ENCODE data around the gene ITIH4. TPM values are rescaled to one million over a fixed set of nuclear protein-coding genes. Genes with fewer than 3 reads are reported as not detected.

Gene ITIH4
- total RNA-seq, 1 experiment from 2014 or later, result 1.7 TPM

DNA sequence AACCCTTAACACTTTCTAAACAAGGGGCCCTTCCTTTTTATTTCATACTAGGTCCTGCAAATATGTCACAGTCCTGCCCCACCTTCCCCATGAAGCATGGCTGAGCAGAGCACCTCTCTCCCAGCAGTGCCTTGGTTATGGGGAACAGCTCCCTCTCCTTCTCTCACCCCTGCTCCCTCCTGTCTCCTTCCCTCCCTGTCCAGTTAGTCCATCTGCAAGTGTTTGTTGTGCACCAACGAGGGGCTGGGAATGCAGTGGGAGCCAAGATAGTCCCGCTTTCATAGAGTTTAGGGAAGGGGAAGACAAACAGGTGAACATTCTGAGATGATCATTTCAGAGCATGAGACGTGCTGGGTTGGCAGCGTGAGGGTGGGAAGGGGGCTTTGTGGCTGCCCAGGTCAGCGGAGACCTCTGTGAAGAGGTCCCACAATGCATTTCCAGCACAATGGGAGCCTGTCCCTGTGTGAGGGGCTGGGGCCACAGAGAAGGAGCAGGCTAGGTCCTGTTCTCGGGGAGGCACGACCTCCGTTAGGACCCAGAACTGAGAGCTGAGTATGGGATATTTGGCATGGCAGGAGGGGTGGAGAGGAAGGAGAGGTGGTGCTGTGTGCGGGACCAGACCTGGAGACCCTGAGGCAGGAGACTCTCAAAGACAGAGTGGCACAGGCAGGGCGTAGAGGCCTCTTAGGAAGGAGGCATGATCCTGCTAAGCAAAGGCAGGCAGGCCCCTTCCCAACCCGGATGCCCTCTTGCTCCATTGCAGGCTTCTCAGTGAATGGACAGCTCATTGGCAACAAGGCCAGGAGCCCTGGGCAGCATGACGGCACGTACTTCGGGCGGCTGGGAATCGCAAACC is 41.4 kb downstream of the ITIH4 start:
- no peak overlapping the region for H3K4me3 ChIP-seq (ENCODE audit: low read depth, low read length, poor library complexity, severe bottlenecking)
- no peaks in the 10 kb centered on the region for H3K36me3 ChIP-seq (ENCODE audit: insufficient read depth, low read length, poor library complexity, severe bottlenecking)
- H3K27ac ChIP-seq (ENCODE audit: low read depth, low read length, poor library complexity, severe bottlenecking), result no peak overlapping the region
- BruUV-seq (replicated peaks), result no TSS peak
- no peak for DNase-seq (ENCODE audit: low spot score)
- H3K9me3 ChIP-seq (ENCODE audit: low read depth, low read length, poor library complexity, severe bottlenecking), result no peaks in the 10 kb centered on the region
- CTCF ChIA-PET, result no interaction called here
- intact Hi-C loops (cut with micrococcal nuclease; ENCODE audit: unreplicated experiment), result no loop called here
- H3K27me3 ChIP-seq (replicated peaks; ENCODE audit: insufficient read depth, low read depth, low read length, poor library complexity), result no peaks in the 10 kb centered on the region
- POLR2A ChIA-PET (ENCODE audit: low non-redundant PET), result no interaction called here
- H3K4me1 ChIP-seq (ENCODE audit: insufficient read depth, low read length, poor library complexity, severe bottlenecking), result no peaks in the 10 kb centered on the region
- no peak for TF ChIP-seq EZH2 (IDR thresholded peaks at IDR 0.05; ENCODE audit: borderline replicate concordance, low read depth, low read length, poor library complexity, severe bottlenecking)
- TF ChIP-seq, protein P1, sequence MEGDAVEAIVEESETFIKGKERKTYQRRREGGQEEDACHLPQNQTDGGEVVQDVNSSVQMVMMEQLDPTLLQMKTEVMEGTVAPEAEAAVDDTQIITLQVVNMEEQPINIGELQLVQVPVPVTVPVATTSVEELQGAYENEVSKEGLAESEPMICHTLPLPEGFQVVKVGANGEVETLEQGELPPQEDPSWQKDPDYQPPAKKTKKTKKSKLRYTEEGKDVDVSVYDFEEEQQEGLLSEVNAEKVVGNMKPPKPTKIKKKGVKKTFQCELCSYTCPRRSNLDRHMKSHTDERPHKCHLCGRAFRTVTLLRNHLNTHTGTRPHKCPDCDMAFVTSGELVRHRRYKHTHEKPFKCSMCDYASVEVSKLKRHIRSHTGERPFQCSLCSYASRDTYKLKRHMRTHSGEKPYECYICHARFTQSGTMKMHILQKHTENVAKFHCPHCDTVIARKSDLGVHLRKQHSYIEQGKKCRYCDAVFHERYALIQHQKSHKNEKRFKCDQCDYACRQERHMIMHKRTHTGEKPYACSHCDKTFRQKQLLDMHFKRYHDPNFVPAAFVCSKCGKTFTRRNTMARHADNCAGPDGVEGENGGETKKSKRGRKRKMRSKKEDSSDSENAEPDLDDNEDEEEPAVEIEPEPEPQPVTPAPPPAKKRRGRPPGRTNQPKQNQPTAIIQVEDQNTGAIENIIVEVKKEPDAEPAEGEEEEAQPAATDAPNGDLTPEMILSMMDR (conservative IDR thresholded peaks at IDR 0.05; ENCODE audit: low read depth, low read length), result no peak

DNA sequence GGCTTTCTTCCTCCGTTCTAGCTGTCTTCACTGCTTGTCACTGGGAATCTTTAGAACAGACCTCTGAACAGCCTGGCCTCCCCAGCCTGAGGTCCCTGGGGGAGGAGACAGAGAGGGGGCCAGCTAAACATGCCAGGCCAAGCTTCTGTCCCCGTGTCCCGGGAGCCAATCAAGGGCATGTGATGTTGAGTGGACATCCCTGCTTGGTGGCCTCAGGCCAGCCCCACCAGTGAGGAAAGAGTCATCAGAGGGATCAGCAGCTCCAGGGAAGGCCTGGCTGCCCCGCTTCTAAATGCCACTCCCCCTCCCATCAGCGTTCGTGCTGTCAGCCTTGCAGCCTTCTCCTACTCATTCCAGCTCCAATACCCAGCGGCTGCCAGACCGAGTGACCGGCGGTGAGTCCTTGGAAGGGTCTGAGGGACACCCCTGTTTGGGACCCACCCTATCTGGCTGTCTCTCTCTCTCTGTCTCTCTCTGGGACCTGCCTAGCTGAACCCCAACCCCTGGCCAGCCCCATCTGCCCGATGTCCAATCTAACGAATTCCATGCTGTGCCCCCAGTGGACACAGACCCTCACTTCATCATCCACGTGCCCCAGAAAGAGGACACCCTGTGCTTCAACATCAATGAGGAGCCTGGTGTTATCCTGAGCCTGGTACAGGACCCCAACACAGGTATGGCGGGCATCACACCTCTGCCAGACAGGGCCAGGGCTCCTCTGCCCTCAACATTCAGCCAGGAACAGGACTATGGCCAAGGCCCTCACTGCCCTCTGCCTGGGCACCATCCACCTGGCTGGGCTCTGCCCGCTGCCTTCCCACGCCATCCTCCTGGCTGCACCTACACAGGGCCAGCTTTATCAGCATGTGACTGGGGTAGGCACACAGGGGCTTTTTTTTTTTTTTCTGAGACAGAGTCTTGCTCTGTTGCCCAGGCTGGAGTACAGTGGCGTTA is 42.5 kb downstream of the ITIH4 start:
- Histone ChIP-seq H3K4me1 (ENCODE audit: insufficient read depth, low read length, poor library complexity, severe bottlenecking) (no peaks in the 10 kb centered on the region), H3K9me3 (ENCODE audit: low read depth, low read length, poor library complexity, severe bottlenecking) (no peaks in the 10 kb centered on the region), H3K27ac (ENCODE audit: low read depth, low read length, poor library complexity, severe bottlenecking) (no peak overlapping the region), H3K4me3 (ENCODE audit: low read depth, low read length, poor library complexity, severe bottlenecking) (no peak overlapping the region), H3K27me3 (replicated peaks; ENCODE audit: insufficient read depth, low read depth, low read length, poor library complexity) (no peaks in the 10 kb centered on the region), H3K36me3 (ENCODE audit: insufficient read depth, low read length, poor library complexity, severe bottlenecking) (no peaks in the 10 kb centered on the region)
- TF ChIP-seq, protein P1 (conservative IDR thresholded peaks at IDR 0.05; ENCODE audit: low read depth, low read length), result no peak
- no peak for TF ChIP-seq EZH2 (IDR thresholded peaks at IDR 0.05; ENCODE audit: borderline replicate concordance, low read depth, low read length, poor library complexity, severe bottlenecking)
- ChIA-PET POLR2A (ENCODE audit: low non-redundant PET) (no interaction called here), CTCF (no interaction called here)
- intact Hi-C loops (cut with micrococcal nuclease; ENCODE audit: unreplicated experiment), result no loop called here
- DNase-seq (ENCODE audit: low spot score), result no peak
- no TSS peak for BruUV-seq (replicated peaks)

GRCh38 chr3:52787246-52787645 is 43.2 kb downstream of the ITIH4 start:
- no TSS peak for BruUV-seq (replicated peaks)
- DNase-seq (ENCODE audit: low spot score), result no peak
- ChIA-PET POLR2A (ENCODE audit: low non-redundant PET) (no interaction called here), CTCF (no interaction called here)
- intact Hi-C loops (cut with micrococcal nuclease; ENCODE audit: unreplicated experiment), result no loop called here
- Histone ChIP-seq H3K4me1 (ENCODE audit: insufficient read depth, low read length, poor library complexity, severe bottlenecking) (no peaks in the 10 kb centered on the region), H3K9me3 (ENCODE audit: low read depth, low read length, poor library complexity, severe bottlenecking) (no peaks in the 10 kb centered on the region), H3K4me3 (ENCODE audit: low read depth, low read length, poor library complexity, severe bottlenecking) (no peak overlapping the region), H3K36me3 (ENCODE audit: insufficient read depth, low read length, poor library complexity, severe bottlenecking) (no peaks in the 10 kb centered on the region), H3K27ac (ENCODE audit: low read depth, low read length, poor library complexity, severe bottlenecking) (no peak overlapping the region), H3K27me3 (replicated peaks; ENCODE audit: insufficient read depth, low read depth, low read length, poor library complexity) (no peaks in the 10 kb centered on the region)
- TF ChIP-seq, protein P1 (conservative IDR thresholded peaks at IDR 0.05; ENCODE audit: low read depth, low read length), result no peak
- TF ChIP-seq EZH2 (IDR thresholded peaks at IDR 0.05; ENCODE audit: borderline replicate concordance, low read depth, low read length, poor library complexity, severe bottlenecking), result no peak
